Activated naive CD8-positive, alpha-beta T cell treated with anti-CD3 and anti-CD28 coated beads, Interleukin-2, amount 50 U/mL, for 16 hours (primary cell): ENCODE results near the gene DNMT3L.
"Not testable (repeated sequence)": the region's sequence is repeated elsewhere in the genome, so short reads cannot be mapped to it uniquely, and the experiment has no call there.

Experiments
- DNase-seq: peaks from one replicate; pipeline ENCODE4 v3.0.0-alpha.2; 2020; ENCODE audit warnings: low read depth, low spot score

DNMT3L gene

GRCh38 chr21:44249204-44250037 is 12.3 kb downstream of the DNMT3L start:
- not testable (repeated sequence) for DNase-seq

DNA sequence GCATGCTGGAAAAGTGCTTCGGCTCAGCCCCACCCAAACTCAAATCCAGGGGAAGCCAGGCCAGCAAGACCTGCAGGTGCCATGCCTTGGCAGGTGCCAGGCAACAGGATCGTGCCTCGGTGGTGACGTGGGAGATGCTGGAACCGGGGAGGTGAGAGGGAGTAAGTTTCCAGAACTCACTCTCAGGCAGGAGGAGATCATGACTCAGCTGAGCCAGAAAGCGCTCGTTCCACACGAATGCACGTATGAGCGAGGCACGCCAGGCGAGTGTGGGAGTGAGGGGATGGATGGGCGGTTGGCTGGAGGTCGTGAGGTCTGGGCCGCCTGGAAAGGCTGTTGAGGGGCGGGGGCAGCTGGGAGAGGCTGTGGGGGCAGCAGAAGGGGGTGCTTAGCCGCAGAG is 13.8 kb downstream of the DNMT3L start:
- not testable (repeated sequence) for DNase-seq

DNA sequence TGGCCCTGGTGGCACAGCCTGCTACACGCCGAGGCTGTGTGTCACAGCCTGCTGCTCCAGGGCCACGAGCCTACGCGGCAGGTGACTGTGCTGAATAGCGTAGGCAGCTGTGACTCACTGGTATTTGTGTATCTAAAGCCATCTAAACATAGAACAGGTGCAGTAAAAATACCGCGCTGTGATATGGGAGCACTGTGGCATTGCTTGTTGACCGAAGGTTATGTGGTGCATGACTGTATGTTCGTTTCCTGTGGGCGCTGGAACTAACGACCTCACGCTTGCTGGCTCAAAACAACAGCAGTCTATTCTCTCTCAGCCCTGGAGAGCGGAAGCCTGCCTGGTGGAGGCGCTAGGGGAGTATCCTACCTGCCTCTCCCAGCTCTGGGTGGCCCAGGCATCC is 17.7 kb downstream of the DNMT3L start:
- not testable (repeated sequence) for DNase-seq

DNA sequence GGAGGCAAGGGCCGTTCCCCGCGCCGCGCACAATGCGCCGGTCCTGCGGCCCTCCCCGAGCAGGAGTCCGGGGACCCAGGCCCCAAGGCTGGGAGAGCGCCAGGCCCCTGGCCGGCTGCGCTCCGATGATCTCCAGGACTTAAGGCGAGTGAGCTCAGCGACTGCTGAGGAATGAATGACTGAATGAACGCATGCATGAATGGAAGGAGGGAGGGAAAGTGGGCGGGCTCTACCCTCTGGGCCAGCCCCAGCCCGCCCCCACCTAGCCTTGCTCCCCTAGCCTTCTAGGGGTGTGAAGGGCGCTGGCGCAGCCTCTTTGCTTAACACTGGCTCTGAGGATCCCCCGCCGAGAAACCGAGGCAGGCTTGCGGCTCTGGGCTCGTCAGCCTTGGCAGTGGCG is 20.4 kb downstream of the DNMT3L start:
- not testable (repeated sequence) for DNase-seq

DNA sequence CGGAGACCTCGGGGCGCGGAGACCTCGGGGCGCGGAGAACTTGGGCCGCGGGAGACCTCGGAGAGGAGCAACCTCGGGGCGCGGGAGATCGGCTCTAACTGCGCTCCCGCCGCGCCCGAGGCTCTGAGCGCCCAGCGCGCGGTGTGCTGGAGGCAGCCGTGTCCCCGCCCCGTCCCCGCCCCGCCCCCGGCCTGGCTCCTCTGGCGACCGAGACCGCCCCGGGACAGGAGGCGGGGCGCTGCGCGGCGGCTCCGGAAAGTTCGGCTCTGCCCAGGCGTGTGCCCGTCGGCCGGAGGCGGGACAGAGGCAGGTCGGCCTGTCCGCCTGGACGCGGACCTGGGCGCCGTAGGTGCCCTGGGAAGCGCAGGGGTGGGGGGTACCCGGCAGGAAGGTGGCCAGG is 20.9 kb downstream of the DNMT3L start, which contains the start of gene ICOSLG:
ICOSLG (minus strand) TSS at position 102 of the 400 bp plus-strand sequence. CDS start 126 bp downstream, outside the sequence.
- not testable (repeated sequence) for DNase-seq

- not testable (repeated sequence) for DNase-seq
These were observed 21.3 kb downstream of the DNMT3L start for GRCh38 chr21:44240353-44240752.

- DNase-seq: not testable (repeated sequence)
These were observed 32.1 kb downstream of the DNMT3L start for GRCh38 chr21:44229561-44229960.

DNA sequence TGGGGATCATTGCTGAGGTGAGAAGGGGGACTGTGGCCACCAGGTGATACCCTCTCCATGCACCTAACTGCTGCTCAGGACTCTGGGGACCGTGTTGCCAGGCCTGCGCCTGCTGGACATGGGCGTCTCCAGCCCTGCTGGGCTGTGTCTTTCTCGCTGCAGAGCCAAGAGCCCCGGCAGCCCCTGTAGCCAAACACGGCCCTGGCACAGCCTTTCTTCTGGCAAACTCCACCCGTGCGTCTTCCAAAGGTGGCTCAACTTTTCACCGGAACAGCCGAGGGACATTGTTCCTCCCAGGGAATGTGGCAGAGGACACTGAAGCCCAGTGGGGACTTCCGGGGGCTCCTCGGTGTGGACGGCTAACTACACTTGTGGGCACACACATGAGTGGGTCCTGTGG is 33.6 kb downstream of the DNMT3L start:
- DNase-seq: not testable (repeated sequence)

DNA sequence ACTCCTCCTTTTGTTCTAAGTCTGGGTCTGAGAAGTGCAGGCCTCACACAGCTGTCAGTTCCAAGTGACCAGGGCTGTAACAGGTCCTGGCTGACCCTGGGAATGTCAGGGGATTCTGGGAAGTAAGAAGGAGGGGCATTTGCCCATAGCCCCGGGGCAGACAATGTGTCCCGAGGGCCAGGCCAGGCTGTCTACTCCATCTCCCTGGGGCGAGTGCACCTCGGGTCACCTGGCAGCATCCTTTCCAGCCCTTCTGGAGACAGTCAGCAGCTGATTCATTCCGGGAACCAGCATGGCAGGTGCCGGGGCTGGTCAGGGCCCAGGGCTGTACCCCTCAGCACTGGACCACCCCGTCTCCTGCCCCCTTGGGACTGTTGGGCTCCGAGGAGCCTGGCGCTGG is 34.1 kb downstream of the DNMT3L start:
- DNase-seq: not testable (repeated sequence)

DNA sequence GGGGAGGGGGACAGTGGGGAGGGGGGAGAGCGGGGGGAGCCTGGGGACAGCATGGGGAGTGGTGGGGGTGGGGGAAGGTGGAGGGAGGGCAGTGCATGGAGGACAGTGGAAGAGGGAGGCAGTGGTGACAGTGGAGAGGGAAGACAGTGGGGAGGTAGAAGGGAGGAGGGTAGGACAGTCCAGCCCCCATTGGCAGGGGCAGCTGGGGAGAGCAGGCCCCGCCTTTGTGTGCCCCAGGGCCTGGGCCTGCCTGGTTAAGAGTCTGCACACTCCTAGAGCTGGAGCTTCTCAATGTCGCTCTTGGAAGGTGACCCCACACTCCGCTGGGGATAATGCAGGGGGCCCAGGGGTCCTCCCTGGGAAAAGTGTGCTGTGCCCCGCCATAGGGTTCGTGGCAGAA is 36.1 kb downstream of the DNMT3L start:
- DNase-seq: not testable (repeated sequence)

DNA sequence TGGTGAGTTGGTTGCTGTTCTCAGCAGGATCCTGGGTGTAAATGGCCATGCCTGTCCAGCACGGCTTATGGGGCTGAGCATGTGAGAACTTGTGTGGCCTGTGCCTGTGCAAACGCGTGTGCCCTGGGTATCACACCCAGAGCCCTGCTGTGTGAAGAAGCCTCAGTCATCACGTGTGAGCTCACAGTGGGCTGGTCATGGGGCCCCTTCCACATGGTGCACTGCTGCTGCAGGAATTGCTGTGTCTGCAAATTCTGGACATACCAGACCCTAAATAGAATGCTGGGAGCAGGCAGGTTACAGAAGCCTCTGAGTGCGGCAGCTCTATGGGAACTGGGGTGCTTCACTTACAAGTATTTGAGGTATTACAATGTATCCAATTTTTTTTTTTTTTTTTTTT is 38.4 kb downstream of the DNMT3L start:
- DNase-seq: not testable (repeated sequence)

DNA sequence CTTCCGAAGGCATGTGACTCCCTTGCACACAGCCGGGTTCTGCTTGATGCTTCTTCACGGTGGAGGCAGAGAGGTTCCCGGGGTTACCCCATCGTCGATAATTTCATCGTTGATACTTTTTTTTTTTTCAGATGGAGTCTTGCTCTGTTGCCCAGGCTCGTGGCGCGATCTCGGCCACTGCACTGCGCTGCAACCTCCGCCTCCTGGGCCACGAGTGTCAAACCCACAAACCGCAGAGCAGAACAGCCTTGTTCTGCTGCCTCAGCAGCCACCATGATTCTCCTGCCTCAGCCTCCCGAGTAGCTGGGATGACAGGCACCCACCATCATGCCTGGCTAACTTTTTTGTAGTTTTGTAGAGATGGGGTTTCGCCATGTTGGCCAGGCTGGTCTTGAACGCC is 41.0 kb downstream of the DNMT3L start:
- DNase-seq: not testable (repeated sequence)

- DNase-seq: not testable (repeated sequence)
These were observed 43.2 kb downstream of the DNMT3L start for GRCh38 chr21:44218461-44218860.

DNA sequence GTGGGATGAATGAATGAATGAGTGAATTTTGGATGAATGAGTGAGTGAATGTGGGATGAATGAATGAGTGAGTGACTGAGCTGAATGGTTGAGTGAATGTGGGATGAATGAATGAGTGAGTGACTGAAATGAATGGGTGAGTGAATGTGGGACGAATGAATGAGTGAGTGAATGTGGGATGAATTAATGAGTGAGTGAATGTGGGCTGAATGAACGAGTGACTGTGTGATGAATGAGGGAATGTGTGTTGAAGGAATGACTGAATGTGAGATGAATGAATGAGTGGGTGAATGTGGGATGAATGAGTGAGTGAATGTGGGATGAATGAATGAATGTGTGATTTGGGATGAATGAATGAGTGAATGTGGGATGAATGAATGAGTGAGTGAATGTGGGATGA is 49.7 kb downstream of the DNMT3L start:
- not testable (repeated sequence) for DNase-seq

DNA sequence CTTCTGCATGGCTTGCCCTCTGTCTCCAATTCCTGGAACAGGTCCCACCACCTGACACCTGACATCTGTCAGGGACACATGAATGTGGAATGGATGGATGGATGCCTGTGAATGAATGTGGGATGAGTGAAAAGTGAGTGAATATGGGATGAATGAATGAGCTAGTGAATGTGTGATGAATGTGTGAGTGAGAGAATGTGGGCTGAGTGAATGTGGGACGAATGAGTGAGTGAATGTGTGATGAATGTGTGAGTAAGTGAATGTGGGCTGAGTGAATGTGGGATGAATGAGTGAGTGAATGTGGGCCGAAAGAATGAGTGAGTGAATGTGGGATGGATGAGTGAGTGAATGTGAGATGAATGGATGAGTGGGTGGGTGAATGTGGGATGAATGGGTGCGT is 50.1 kb downstream of the DNMT3L start:
- DNase-seq: not testable (repeated sequence)

DNA sequence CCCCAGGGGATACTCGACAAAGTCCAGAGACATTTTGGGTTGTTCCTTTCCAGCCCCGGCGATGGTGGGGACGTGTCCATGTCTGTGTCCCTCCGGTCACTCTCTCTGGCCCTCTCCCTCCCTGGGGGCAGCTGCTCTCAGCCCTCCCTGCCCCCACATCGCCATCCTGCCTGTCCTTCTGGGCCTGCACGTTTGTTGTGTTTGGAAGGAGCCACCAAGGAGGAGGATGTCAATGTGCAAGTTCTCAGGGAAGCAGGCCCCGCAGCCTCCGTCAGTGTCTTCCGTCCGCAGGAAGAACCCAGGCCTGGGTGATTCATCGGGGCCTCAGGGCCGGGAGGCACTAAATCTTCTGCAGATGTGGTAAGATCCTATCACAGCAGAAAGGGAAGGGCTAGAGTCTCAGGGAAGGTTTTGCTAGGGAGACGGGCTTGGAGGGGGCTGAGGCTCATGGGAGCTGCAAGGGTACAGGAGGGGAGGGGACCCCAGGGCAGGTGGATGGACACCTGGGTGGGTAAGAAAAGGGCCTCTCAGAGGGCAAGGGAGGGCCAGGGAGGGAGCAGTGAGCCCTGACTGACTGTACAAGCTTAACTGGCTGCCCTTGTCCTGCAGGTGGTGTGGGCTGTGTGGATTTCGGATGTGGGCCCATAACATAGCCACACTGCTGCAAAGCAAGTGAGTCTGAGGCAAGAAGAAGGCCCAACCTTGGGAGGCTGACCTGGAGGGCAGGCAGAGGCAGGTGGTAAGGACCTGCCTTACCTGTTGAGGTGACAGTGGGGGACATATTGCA is 53.6 kb downstream of the DNMT3L start:
- not testable (repeated sequence) for DNase-seq

DNA sequence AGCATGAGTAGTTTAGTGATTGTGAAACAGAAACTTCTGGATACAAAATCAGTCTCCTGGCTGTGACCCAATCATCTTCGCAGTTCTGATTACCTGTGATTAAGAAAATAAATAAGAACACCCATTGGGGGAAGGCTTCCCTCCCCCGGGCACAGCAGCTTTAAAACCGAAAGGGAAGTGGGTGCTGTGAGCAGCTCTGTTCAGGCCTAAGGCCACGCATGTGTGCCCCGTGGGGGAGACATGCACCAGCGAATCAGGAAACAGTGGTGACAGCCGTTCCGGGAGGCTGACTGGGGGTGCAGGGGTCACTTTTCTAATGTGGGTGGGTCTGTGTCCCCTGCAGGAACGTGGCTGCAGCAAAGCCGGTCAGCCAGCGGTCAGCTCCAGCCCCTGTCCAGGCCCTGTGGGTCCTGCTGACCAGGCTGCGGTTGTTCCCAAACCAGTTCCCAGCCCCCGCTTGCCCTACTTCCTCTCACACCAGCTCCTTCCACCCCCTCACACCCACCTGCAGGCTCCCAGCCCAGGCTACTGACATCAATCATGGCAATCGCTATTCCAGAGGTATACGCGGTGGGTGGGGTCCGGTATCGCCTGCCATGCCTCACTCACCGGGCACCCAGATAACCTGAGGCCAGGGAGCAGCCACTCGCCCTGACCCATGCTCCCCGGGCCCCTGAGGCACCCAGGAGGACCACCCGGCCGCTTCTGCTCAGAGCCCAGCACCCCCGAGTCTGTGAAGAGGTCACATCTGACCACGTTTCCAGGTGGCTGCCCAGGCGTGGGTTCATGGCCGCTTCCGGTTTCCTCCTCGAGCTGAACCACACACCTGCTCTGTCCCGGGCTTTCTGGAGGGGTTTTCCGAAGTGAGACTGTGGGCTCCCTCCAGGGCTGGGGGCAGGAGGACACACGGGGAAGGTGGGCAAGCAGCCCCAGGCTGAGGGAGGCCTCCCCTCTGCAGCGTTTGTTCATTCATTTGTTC is 54.7 kb downstream of the DNMT3L start:
- DNase-seq: not testable (repeated sequence)

GRCh38 chr21:44206187-44206586 is 55.5 kb downstream of the DNMT3L start:
- DNase-seq: not testable (repeated sequence)

DNA sequence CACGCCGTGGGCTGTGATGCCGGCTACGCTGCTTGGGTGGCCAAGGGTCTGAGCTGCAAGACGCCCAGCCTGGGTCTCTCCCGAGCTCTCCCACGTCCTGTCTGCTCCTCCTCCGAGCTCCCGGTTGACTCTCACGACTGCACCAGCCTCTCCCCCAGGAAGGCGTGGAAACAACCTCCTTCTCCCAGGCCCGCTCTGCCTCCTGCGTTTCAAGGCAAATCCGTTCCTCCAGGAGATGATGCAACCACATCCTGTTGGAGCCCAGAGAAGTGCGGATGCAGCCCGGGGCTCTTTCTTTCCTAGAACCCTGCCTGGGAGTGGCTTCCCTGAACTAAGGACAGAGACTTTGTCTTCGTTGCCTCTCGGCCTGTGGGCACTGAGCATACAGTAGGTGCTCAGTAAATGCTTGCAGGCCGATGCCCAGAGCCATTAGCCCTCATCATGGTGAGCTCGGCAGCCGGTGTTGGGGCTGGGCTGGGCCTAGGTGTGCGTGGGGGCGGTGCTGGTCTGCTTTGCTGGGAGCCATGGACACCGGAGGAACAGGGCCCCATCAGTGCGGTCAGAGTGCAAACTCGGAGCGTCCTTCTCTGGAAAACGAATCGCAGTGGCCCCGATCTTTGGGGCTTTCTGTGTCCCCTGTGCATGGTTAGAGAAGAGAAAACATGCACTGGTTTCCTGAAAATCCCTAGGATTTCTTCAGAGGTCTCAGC is 59.0 kb downstream of the DNMT3L start:
- not testable (repeated sequence) for DNase-seq

DNA sequence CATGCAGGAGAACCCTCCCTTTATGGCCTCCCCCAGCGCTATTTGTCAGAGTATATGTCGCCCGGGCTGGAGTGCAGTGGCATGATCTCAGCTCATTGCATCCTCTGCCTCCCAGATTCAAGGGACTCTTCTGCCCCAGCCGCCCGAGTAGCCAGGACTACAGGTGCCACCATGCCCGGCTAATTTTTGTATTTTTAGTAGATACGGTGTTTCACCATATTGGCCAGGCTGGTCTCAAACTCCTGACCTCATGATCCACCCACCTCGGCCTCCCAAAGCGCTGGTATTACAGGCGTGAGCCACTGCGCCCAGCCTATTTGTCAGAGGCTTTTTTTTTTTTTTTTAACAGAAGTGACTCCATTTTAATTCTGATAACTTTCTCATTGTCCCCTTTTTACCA is 61.7 kb downstream of the DNMT3L start:
- not testable (repeated sequence) for DNase-seq

- DNase-seq: no peak
These were observed 62.2 kb downstream of the DNMT3L start for GRCh38 chr21:44199448-44199847.
